Activated naive CD4-positive, alpha-beta T cell treated with anti-CD3 and anti-CD28 coated beads, Interleukin-2, amount 50 U/mL, for 16 hours (primary cell): ENCODE measurements around the gene SIAH2.

ENCODE experiments used
- DNase-seq: peaks from one replicate; pipeline ENCODE4 v3.0.0-alpha.2; 2020

The SIAH2 gene

GRCh38 chr3:150747886-150748683, 14.9 kb downstream of the SIAH2 start:
- DNase-seq: no peak

- DNase-seq: no peak
Observed at GRCh38 chr3:150746791-150747590, 16.0 kb downstream of the SIAH2 start.

- no peak for DNase-seq
Observed at GRCh38 chr3:150745832-150746231, 17.1 kb downstream of the SIAH2 start.

- no peak for DNase-seq
Observed at GRCh38 chr3:150744919-150745211, 18.1 kb downstream of the SIAH2 start.

GRCh38 chr3:150744041-150744918, 18.7 kb downstream of the SIAH2 start:
- DNase-seq: no peak

- no peak for DNase-seq
Observed at GRCh38 chr3:150743508-150743907, 19.5 kb downstream of the SIAH2 start.

GRCh38 chr3:150742679-150743078, 20.3 kb downstream of the SIAH2 start:
- DNase-seq: no peak

- DNase-seq: no peak
Observed at GRCh38 chr3:150742141-150742523, 20.8 kb downstream of the SIAH2 start.

- DNase-seq: no peak
Observed at GRCh38 chr3:150741497-150742140, 21.4 kb downstream of the SIAH2 start.

- DNase-seq: no peak
Observed at GRCh38 chr3:150740733-150741496, 22.1 kb downstream of the SIAH2 start.

DNA sequence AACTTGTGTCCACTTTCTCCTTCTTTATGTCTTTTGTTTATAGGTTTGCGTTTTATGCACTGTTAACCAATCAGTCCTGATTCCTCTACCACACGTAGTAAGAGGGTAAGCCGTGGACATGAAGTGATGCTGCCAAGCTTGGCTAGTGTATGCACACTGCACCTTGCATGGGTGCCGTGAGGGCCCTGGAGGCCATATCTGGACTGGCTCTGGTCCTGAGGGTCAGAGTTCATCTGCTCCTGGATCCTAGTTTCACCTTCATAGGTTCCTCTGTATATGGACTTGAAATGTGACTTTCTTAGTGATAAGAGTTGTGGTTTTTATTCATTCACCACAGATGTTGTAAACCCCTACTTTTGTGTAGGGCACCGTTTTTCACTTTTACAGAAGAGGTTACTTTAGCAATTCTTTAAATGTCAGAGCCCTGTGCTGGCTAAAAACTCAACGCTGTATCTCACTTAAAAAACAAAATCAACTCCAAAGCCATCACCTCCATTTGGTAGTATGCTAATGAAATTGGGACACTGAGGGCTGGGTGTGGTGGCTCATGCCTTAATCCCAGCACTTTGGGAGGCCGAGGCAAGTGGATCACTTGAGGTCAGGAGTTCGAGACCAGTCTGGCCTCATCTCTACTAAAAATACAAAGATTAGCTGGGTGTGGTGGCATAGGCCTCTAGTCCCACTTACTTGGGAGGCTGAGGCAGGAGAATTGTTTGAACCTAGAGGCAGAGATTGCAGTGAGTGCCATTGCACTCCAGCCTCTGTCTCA, 22.9 kb downstream of the SIAH2 start:
- no peak for DNase-seq

DNA sequence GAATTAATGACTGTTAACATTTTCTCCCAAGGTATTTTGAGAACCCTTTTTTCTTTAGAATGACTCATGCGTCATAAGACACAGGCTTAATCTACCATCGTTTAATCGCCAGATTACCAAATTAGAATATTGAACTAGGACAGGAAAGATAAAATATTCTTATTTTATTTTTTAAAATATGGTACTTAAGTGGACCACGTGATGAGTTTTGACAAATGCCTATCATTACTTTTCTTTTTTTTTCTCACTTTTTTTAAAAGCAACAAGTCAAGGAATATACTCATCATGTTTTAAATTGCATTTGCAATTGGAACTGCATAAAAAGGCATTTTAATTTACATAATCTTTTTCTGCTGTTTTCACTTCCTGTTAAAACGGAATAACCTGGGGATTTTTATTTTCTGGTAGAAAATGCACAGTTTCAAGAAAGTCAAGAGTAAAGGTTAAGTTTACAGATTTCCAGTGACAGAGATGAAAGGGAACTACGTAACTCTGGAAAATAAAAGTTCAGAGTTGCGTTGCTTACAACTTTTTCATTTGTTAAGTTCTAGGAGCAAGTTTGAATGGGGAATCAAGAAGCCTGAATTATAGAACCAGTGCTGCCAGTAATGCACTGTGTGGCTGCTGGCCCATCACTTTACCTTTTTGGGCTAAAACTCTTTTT, 23.6 kb downstream of the SIAH2 start:
- DNase-seq: no peak

DNA sequence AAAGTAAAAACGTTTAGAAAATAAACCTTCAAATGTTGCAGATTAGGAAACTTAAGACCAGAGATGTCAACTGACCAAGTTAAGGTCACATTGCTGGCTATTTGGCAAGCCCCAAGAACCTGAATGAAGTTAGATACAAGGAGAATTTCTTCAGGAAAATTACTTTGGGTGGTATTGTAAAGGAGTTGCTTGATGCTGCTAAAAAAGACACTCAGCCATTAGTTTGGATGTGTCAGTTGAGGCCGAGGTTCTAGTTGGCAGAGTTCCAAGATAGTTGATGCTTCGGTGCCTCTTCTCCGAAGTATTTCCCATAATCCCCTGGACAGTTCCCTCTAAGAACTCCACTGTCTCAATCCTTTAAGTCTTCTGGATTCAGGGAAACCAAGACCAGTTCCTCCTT, 24.3 kb downstream of the SIAH2 start:
- DNase-seq: no peak

- peak; percentile 51 for DNase-seq
Observed at GRCh38 chr3:150737874-150738679, 24.9 kb downstream of the SIAH2 start.

GRCh38 chr3:150736903-150737832, 25.8 kb downstream of the SIAH2 start:
- no peak for DNase-seq

DNA sequence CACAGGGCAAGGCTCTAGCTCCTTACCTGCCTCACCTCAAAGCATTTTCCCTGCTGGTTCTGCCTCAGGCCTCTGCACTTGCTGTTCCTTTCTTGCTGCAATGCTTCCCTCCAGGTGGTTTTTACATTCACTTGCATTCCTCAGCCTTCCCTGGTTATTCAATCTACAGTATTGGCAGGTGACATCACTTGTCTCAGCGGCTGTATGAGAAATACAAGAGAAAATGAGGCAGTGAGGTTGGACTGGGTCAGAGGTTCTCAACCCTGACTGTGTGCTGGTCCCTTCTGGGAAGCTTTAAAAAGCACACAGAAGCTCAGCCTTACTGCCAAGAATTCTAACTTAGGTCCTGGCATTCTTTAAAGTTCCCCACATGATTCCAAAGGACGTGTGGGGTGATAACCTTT, 26.7 kb downstream of the SIAH2 start:
- DNase-seq: no peak

DNA sequence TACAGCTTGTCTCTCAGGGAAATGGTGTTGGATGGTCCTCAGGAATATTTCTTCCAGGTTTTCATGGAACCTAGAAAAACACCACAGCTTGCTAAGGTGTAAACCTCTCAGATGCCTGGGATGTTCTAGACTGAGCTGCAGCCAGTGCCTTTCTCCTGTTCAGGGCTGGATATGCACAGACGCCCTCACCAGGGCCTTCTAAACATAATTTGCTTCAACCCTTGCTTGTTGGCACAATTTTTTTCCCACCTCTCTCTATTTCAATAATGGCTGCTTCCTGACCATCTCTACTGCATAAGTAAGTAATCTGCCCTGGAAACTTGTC, 28.2 kb downstream of the SIAH2 start:
- DNase-seq: no peak

- DNase-seq: no peak
Observed at GRCh38 chr3:150733936-150734794, 28.8 kb downstream of the SIAH2 start.
